RPMI8226 (cell line): Measurements from ENCODE around the gene FLAD1.

Experiments
- DNase-seq: peaks from one replicate; pipeline ENCODE4 v3.0.0-alpha.2; 2015

The FLAD1 gene

GRCh38 chr1:154982897-154983648 is at the start of gene FLAD1:
Gene FLAD1 (plus strand): TSS chr1:154983344. CDS start chr1:154983695, 351 bp downstream.
- peak; percentile 100 for DNase-seq

DNA sequence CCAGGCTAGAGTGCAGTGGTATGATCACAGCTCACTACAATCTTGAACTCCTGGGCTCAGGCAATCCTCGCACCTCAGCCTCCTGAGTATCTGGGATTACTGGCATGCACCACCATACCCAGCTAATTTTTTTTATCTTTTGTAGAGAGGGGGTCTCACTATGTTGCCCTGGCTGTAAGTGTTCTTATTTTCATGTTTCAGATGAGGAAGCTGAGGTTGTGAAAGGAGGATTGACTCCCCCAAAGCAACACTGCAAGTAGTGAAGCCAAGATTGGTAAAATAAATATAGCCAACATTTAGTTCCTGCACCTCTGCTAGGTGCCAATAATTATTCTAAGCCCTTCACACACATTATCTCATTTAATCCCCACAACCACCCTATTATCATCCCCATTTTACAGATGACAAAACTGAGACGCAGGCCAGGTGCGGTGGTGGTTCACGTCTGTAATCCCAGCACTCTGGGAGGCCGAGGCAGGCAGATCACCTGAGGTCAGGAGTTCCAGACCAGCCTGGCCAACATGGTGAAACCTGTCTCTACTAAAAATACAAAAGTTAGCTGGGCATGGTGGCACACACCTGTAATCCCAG is 48.7 kb upstream of the FLAD1 start:
- no peak for DNase-seq

DNA sequence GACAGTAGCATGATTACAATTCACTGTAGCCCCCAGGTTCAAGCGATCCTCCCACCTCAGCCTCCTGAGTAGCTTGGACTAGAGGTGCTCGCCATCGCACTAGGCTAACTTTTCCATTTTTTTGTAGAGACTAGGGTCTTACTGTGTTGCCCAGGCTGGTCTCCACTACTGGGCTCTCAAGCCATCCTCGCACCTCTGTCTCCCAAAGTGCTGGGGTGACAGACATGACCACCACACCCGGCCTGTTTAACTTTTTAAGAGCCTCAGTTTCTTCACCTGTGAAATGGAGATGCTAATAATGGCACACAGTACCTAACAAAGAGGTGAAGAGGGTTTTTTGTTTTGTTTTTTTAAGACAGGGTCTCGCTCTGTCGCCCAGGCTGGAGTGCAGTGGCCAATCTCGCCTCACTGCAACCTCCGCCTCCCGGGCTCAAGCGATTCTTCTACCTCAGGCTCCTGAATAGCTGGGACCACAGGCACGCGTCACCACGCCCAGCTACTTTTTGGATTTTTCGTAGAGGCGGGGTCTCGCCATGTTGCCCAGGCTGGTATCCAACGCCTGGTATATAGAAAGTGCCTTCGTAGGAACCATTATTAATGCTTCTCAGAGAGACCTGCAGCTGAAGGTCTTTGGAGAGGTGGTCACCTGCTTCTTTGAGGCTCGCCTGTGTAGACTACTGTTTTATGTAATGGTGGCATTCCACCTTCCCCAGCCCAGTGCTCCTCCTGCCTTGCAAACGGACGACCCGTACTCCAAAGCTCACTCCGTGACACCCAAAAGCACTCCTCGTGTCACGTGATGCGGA is 47.2 kb upstream of the FLAD1 start:
- no peak for DNase-seq

DNA sequence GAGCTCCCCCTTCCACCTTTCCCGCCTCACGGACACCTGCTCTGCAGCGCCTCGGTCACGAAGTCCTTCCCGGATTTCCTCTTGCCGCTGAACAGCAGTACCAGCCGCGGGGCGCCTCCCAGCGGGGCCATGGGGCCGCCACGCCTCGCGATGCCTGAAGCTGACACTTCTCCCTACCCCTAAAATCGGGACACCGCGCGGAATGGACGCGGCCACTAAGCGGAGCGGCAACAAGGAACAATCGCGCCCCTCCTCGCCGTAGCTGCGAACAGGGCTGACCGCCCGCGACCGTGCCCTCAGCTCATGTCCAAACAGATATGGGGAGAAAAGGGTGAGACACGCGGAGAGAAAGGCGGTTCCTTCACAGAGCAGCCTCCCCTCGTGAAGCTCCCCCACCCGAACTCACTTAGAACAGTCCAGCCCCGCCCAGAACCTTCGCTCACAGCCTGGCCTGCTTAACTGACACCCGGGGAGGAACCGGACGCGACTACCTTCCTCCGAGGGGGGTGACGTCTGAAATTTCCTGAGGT is 46.5 kb upstream of the FLAD1 start, which contains the start of gene PMVK:
Gene PMVK (minus strand): TSS at position 165 of the 530 bp plus-strand sequence. CDS start 34 bp downstream, at position 131.
- peak; percentile 99 for DNase-seq

DNA sequence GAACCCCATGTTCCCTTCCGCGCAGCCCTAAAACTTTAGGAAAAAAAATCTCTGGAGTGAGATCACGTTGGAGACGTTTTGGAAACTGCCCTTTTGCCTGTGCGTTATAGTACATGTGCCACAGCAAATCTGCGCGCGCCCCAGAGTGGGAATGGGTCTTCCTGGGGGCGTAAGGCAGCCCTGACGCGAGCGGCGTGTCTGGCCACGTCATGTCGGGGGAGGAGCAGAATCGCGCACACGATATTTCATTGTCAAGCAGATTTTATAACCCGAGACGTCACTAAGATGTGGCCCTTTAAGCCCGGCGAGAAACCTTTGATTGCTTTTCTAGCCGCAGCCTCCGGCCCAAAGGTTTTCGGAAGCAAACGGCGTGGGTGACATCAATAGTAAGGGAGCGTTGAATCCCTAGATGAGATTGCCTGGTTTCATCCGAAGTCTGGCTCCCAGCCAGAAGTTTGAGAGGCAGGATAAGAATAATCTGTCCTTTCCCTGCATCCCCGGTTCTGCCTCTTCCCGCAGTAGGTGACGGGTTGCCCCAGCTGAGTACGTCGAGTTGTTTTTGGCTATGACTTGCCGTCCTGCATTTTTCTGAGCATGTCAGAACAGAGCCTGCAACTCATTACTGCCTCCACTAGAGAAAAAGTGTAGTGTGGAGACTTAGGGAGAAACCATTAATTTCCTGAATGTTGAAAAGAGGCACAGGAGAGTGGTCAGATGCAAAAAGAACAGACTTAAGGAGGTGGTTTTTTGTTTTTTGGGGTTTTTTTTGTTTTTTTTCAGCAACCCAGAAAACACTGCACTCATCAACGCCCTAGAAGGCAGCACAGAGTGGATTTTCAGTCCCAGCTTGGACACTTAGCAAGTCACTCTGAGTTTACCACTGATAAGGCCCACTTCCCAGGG is 45.8 kb upstream of the FLAD1 start:
- peak; percentile 97 for DNase-seq

- DNase-seq = no peak
Measured at GRCh38 chr1:154937988-154938386, 45.2 kb upstream of the FLAD1 start.

- DNase-seq = peak; percentile 38
Measured at GRCh38 chr1:154938604-154939399, 44.3 kb upstream of the FLAD1 start.

- no peak for DNase-seq
Measured at GRCh38 chr1:154940213-154940560, 43.0 kb upstream of the FLAD1 start.

DNA sequence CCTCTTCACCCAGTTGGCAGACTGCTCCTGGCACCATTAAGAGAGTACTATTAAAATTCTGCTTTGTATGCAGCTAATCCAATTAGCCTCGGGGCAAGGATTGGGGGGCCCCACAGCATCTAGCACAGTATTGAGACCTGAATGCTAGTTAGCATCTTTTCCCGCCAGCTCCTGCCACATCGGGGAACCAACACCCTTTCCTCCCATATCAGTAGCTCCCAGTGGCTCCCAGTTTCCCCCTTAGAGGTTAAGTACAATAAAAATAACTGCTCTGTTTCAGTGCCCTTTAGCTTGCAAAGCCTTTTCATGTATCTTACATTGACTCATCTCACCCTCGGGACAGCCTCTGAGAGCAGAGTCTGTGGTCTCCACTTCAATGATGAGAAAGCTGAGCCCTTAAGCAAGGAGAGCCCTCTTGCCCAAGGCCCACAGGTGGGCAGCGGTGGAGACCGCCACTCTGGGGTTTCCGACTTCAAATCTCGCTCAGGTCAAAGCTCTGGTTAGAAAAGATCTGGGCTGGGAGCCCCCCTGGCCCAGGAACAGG is 42.4 kb upstream of the FLAD1 start:
- no peak for DNase-seq

DNA sequence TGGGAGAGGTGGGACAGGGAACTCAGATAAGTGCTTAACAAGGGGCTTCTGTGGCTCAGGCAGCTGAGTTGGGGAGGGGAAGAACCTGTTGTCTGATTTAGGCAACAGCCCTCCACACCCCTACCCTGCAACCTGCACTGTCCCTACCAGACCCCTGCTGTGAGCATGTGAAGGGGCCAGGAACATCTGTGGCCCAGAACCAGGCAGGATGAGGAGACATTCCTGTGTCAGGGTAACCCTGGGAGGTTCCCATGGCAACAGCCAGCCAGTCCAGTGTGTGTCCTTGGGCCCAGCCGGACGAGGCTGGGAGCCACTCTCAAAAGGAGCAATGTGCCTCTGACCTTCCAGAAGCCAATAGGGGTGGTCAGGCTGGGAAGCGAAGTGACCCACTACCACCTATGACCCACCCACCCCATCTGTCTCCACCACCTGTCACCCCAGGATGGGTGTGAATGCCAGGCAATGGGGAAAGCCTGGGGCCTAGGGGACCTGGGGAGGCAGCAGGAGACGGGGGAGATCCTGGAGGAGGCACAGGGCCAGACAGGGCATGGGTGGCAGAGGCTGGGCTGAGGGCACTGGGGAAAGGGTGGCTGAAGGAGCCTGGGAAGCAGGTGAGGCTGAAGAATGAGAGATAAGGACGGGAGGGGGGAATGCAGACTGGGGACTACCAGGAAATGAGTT is 41.7 kb upstream of the FLAD1 start:
- no peak for DNase-seq

GRCh38 chr1:154943649-154944400 is 39.3 kb upstream of the FLAD1 start:
- DNase-seq = peak; percentile 81

DNA sequence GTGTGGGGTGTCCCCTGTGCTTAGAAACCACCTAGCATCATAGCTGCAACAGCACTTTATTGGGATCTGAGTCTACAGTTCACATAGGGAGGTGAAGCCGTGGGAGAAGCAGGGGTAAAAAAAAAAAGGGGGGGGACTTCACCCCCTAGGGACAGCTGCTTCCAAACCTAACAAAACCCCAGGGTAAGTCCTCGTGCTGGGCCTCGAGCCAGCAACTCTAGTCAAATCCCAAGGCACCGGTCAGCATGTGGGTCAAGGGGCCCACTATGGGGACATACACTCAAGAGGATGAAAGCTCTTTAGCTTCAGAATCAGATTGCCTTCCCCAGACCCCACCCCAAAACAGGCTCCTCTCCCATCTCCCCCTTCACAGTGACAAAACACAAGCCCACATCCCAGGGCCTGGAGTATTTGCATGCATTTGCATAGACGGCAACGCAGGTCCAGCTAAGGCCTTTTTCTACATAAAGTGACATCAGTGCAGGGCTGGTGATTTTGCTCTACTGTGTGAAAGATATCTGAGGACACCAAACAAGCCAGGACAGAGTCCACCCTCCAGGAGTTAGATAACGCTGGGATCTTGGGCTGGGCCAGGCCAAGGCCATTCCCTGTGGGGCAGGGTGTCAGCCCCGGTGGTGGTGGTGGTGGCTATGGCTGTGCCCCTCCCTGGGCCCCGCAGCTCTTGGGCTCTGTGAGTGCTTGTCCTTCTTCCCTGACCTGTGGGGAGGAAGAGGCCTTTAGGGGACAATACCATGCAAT is 38.6 kb upstream of the FLAD1 start:
- peak; percentile 37 for DNase-seq

DNA sequence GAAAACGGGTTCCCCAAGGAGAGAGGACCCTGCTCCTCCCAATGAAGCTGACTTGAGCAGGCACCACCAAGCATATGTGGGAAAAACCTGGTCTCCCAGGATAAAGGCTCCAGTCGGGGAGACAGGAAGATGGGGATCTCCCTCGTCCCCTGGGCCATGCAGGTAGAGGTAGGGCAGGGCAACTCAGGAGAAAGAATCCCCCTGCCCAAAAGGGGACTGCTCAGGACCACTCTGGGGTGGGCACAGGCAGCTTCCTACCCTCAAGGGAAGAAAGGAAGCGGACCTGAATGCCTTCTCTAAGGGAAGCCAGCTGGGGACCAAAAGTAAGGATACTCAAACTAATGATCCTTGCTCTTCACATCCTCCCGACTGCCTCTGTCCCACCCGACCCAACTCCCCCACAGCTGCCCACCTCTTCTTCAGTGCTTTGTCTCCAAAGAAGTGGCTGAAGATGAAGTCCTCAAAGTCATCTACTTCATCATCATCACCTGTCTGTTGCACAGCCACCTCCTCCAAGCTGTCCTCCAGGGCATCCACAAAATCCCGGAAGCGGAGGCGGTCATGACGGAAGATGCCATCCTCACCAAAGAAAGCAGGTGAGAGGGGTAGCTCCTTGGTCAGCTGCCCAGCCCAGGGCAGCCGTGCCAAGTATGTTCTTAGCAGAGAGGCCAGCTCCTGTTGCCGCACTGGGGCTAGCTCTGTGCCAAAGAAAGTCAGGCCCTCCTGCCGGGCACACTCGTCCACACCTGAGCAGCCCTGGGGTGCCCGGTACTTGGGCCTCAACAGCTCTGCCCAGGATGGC is 37.8 kb upstream of the FLAD1 start:
- DNase-seq = no peak

DNA sequence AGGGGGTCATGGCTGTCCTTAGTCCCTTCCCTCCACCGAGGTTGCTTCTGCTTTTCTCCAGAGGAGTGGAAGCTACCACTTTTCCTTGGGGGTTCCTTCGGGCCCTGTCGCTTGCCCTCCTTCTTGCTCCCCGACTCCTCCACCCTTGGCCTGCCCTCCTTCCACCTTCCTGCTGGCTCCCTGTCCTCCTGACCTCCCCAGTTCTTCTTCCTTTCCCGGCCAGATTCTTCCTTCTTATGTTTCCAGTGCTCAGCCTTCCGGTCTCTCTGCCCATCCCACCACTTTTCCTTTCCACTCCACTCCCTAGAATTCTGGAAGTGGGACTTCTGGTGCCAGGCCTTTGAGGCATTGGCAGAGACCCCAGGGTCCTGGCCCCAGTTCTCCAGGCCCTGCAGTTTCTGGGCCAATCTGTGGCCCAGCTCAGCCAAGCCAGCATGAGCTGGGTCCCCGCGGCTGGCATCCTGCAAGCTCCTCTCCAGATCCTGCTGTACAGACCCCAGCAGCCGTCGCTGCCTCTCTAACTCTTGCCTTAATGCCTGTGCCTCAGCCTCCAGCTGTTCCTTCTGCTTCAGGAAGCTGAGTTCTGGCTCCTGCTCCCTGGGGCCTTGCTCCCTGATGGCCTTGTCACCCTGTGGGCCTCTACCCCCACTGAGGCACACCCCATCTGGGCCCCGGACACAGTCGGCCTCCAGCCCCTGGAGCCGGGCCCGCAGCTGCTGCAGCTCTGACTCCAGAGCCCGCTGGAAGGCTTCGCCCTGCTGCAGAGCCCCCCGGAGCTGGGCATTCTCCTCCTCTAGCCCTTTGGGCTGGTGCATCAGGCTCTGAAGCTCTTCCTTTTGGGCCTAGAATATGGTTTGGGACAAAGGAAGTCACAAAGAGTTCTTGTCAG is 36.9 kb upstream of the FLAD1 start:
- DNase-seq = no peak

DNA sequence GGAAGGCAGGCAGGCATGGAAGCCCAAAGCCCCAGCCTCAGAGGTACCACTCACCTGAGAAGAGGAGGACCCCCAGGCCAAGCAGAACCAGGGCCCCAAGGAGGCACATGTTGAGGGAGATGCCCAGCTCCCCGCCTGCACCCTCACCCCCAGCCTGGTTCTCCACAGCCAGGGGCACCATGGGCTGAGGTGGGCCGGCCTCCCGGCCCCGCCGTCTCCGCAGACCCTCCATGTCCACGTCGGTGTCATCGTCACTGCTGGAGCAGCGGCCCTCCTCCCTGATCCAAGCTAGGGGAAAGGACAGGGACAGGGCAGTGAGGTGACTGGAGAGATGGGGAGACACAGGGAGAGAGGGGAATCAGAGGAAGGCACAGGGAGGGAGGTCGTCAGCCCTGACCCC is 35.1 kb upstream of the FLAD1 start:
- DNase-seq = no peak

DNA sequence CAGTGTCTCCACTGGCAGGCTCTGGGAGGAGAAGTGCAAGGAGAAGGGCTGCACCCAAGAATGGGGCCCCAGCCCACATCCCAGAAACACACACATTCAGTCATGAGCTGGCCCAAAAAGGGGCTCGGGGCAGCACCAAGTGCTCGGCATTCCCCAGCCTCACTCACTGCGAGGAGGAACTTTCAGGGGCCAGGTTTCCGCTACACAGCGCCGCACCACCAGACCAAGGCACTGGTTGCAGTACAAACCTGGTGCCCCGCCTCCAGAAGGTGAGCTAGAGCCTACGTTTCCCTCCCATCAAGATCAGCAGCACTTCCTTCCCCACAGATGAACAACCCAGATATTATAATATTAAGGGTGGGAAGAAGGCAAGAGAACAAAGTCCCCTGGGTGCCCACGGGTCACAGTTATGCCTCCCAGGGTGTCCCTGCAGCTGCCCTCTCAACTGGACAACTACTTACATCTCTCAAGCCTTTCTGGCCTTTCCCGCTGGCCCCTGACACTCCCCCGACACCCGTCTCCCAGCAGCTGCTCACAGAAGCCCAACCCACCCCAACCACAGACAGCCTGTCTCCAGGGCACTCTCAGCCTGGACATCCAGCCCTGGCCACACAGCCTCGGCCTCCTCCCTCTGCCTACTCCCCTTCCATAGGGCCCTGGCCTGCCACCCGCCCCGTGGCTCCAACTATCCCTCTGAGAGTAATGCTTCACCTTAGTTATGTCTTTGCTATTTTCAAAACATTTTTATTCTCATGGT is 31.1 kb upstream of the FLAD1 start:
- no peak for DNase-seq
